Stimulated activated CD8-positive, alpha-beta memory T cell treated with anti-CD3 and anti-CD28 coated beads, Interleukin-4, amount 100 ng/mL, for 1 hour (primary cell): ENCODE data around the gene MICALL1.

ENCODE experiments used
- DNase-seq, 2 donors: peaks; one replicate each; pipeline ENCODE4 v3.0.0-alpha.2; 2020; ENCODE audit warnings: low read depth in 2 of 2, low spot score in 1 of 2

The MICALL1 gene

DNA sequence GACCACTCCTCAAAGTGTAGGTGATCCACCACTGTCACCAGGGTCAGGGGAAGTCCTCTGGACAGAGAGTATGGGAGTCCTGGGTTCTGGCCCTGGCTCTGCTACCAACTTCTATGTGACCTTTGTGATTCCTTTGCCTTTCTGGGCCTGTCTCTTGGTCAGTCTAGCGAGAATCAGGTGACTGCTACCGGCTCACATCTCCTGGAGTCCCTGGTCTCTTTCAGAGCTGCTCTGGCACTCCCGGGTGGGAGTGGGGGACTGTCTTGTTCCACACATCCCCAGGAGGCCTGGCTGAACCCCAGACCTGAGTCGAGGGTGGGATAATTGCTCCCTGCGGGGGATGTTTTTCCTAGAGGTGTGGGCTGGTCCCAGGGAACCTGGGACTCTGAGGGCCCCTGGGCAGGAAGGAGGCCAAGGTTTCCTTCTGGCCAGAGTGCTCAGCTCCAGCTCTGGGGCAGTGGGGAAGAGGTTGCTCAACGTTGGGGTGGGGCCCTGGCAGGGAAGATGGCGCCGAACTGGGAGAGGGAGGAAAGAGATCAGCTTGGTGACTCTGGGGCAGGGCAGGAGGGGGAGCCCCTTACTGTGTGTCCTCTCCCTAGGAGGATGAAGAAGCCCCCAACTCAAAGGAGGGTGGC, 76.2 kb downstream of the MICALL1 start:
- DNase-seq, result no peak

- DNase-seq, result no peak
Measured at GRCh38 chr22:37982938-37983859, 77.1 kb downstream of the MICALL1 start.

GRCh38 chr22:37983860-37984791, 78.0 kb downstream of the MICALL1 start, which contains the start of gene SOX10:
SOX10 (minus strand) TSS chr22:37984555; CDS start chr22:37983784, 771 bp downstream.
- no peak for DNase-seq

- DNase-seq, result no peak
Measured at GRCh38 chr22:37985050-37985585, 79.0 kb downstream of the MICALL1 start.

GRCh38 chr22:37985751-37986281, 79.7 kb downstream of the MICALL1 start:
- no peak for DNase-seq

DNA sequence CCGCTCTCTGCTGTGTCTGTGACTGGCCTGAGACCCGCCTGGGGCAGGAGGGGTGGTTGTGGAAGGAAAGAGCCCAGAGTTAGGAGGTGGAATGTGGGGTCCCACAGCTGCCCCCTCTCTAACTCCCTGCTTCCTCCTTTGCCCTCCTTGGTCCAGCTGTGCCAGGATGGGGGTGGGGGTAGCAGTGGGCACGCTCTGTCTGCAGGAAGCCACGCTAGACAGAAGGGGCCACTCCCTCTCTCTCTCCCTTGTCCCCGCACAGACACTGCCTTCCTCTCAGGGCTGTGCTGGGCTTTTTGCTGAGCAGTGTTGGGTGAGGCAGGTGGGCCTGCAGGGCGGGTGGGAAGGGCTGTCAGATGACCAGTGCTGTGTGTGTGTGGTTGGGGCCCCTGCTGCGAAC, 80.3 kb downstream of the MICALL1 start:
- no peak for DNase-seq

DNA sequence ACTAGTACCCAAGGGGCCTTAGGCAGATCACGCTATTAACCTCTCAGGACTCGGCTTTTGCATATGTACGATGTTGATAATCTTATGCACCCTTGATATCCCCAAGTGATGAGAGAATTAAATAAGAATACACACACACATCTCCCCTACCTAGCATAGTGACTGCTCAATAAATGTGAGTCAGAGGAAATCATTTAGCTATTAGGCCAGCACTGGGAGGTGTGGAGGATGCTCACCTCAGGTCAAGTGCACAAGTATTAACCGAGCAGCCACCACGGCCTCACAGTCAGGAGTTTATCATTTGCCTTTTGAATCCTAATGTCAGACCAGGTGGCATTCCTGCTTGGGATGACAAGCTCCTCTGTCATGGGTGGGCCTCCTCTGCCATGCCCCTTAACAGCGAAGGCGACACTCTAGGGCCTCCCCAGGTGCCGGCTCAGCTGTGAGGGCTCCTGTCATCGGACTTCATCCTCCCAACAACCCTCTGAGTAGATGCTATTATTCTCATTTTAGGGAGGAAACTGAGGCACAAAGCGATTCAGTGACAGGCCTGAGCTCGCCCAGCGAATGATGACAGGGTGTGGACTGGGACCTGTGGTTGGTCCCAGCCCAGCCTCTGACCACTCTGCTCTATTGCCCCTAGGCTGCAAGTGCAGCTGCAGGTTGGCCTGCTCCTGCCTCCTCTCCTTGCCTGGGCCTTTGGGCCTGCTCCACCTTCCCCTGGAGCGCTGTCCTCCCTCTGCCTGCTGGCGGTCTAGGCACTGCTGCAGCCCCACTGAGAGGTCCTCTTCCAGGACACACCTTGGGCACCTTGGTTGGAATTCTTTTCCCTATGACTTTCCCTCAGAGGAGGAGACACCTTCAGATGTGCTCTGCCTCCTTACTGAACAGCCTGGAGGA, 83.3 kb downstream of the MICALL1 start:
- DNase-seq, result no peak

DNA sequence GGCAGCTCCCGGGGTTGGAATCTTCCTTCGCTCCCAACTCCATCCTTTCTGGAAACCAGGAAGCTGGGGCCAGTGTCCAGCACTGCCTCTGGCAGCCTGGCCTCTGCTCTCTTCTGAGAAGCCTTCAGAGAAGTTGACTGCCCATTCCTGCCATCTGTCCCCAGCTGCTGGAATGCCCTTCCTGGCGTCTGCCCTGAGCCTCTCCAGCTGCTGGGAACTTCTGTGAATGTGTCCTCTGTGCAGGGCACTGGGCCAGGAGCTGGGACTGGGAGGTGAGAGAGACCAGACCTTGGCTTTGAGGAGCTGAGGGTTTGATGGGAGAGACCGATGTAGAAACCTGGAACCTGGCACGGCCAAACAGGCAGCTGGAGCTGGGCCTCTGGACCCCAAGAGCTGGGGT, 84.2 kb downstream of the MICALL1 start:
- no peak for DNase-seq

GRCh38 chr22:37990862-37991261, 84.8 kb downstream of the MICALL1 start:
- DNase-seq, result no peak

DNA sequence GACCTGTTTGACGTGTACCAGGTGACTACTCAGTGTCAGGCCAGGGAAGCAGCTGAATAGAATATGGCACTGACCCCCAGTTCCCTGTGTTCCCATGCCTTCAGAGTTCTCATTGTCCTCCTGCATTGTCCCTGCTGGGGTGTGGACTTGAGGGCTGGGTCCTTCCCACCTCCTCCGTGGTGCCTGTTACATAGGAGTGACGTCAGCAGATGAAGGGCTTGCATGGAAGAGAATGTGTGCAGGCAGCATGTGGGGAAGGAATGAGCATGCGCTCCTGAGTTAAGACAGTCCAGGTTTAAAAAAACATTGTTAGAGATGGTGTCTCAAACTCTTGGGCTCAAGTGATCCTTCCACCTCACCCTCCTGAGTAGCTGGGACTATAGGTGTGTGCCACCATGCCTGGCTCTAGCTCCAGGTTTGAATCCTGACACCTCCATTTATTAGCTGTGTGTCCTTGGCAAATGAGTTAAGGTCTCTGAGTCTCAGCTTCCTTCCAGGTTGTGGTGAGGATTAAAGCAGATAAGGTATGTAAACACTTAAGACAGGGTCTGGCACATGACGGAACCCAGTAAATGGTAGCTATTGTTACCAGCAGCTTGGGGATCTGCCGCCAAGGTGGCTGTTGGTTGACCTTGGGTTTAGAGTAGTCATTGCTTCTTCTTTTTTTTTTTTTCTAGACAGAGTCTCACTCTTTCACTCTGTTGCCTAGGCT, 85.8 kb downstream of the MICALL1 start:
- DNase-seq, result no peak
